GM19351 (cell line): ENCODE measurements around the gene BUD31.
"Not testable (repeated sequence)": the region's sequence is repeated elsewhere in the genome, so short reads cannot be mapped to it uniquely, and the experiment has no call there.

Experiments used
- ATAC-seq: cut with Tn5 transposase; IDR thresholded peaks from one replicate; pipeline ENCODE4 v1.9.1; 2021; ENCODE audit warnings: mild to moderate bottlenecking, moderate library complexity; ENCODE audit not compliant: unreplicated experiment

BUD31 gene

DNA sequence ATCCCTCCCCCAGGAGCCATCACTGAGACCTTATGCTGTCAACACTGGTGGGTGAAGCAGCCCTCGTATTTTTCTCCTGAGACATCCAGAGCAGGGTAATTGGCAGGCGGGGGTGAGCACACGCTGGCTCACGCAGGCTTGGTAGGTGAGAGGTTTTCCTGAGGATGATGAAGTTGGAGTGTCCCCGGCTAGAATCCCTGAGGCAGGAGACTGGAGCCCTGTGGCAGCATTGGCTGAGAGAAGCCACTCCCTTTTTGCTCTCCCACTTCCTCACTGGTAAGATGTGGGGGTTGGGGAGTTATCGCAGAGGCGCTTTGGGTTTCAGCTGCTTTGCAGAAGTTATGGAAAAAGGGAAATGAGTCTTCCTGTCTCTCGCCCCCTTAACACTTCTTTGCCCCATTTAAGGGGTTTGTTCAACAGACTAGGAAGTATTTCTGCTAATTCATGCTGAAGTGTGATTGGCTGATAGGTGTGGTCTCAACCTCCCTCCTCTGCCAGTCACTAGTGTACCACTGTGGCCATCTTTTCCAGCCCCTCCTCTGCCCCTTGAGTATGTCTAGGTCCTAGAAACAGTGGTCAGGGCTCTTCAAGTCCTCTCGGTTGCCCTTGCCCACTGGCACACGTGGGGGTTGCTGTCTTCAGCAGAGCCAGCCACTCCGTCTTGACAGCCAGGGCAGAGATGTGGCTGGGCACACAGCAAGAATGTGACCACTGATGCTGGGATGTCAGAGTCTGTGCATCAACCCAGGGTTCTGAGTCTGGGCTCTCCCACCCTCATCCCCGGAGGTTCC, 28.5 kb upstream of the BUD31 start:
- ATAC-seq = peak; percentile 39

GRCh38 chr7:99380823-99381663, 27.7 kb upstream of the BUD31 start:
- peak; percentile 71 for ATAC-seq

- no peak for ATAC-seq
These were observed 27.1 kb upstream of the BUD31 start for GRCh38 chr7:99381664-99382075.

- ATAC-seq = no peak
These were observed 25.6 kb upstream of the BUD31 start for GRCh38 chr7:99383203-99383602.

DNA sequence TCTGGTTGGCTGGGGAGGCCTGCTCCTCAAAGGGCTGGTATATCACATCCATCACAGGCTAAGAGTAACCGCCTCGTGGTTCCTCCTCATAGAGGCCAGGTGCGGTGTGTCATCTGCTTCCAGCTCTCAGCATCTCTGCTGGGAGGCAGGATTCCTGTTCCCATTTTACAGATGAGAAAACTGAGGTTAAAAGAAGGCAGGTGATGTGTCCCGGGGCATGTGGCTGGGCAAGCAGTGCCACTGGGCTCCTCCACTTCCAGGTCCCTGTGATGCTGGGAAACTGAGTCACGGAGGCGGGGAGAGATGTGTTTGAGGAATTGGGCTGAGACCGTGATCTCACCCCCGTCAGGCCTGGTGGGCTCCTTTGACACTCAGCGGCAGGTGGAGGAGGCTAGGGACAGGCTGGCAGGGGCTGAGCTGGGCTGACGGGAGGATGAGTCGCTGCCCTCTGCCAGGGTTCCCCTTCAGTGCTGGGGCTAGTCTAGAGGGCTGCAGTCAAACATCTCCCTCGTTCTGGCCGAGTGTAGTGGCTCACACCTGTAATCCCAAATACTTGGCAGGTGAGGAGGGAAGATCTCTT, 24.9 kb upstream of the BUD31 start:
- ATAC-seq = no peak

DNA sequence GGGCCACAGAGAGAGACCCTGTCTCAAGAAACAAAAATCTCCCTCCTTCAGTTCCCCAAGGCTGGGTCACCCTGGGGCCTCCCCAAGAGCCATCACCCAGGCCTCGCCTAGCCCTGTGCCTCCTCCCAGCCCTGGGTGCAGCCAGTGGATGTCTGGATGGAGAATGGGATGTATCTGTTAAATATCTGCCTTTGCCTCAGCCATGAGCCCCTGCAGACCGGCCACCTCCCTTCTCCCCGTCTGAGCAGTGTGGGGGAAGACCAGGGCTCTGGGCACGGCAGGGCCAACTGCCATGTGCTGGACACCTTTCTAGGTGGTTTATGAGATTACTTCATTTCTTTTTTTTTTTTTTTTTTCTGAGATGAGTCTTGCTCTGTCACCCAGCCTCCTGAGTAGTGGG, 24.2 kb upstream of the BUD31 start:
- ATAC-seq = no peak

GRCh38 chr7:99385564-99385963, 23.2 kb upstream of the BUD31 start:
- no peak for ATAC-seq

- no peak for ATAC-seq
These were observed 22.1 kb upstream of the BUD31 start for GRCh38 chr7:99386584-99387238.

DNA sequence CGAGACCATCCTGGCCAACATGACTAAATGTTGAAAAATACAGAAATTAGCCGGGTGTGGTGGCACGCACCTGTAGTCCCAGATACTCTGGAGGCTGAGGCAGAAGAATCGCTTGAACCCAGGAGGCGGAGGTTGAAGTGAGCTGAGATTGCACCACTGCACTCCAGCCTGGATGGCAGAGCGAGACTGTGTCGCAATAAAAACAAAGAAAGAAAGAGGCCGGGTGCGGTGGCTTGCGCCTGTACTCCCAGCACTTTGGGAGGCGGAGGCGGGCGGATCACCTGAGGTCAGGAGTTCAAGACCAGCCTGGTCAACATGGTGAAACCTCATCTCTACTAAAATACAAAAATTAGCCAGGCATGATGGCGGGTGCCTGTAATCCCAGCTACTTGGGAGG, 21.5 kb upstream of the BUD31 start:
- ATAC-seq = not testable (repeated sequence)

DNA sequence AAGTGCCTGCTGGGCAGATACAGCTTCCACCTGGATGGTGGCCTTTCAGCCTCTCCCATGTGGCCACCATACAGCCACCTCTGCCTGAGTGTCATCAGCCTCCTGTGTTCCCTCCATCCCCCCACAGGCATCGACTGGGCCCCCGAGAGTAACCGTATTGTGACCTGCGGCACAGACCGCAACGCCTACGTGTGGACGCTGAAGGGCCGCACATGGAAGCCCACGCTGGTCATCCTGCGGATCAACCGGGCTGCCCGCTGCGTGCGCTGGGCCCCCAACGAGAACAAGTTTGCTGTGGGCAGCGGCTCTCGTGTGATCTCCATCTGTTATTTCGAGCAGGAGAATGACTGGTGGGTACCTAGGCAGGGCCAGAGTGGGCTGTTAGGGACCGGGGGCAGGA, 20.9 kb upstream of the BUD31 start:
- ATAC-seq = no peak

- no peak for ATAC-seq
These were observed 19.0 kb upstream of the BUD31 start for GRCh38 chr7:99389772-99390171.

- ATAC-seq = no peak
These were observed 17.7 kb upstream of the BUD31 start for GRCh38 chr7:99390941-99391602.

- no peak for ATAC-seq
These were observed 16.7 kb upstream of the BUD31 start for GRCh38 chr7:99392046-99392445.

- peak; percentile 82 for ATAC-seq
These were observed 16.0 kb upstream of the BUD31 start for GRCh38 chr7:99392659-99393354.

GRCh38 chr7:99393355-99394187, 15.2 kb upstream of the BUD31 start:
- no peak for ATAC-seq

GRCh38 chr7:99394188-99394502, 14.6 kb upstream of the BUD31 start:
- no peak for ATAC-seq

- ATAC-seq = no peak
These were observed 13.0 kb upstream of the BUD31 start for GRCh38 chr7:99395616-99396327.

- ATAC-seq = no peak
These were observed 12.1 kb upstream of the BUD31 start for GRCh38 chr7:99396418-99397296.
